Gastrocnemius medialis (tissue), 4 donors: ENCODE data around the gene TRAF7.
"Not testable (repeated sequence)": the region's sequence is repeated elsewhere in the genome, so short reads cannot be mapped to it uniquely, and the experiment has no call there.

Source experiments
- CTCF ChIP-seq, 5 experiments: fragments of 450-650 bp in 3 of 5; fragments of 200-600 bp in 2 of 5; sonication (generic) in 2 of 5; IDR thresholded peaks in 4 of 5; conservative IDR thresholded peaks in 1 of 5; 1 replicate in 4 of 5; 2 replicates in 1 of 5; pipeline ENCODE4 v1.5.1; 2016 to 2019; ENCODE audit warnings: antibody characterized with exemption in 5 of 5, mild to moderate bottlenecking in 3 of 5, moderate library complexity in 3 of 5
- POLR2A ChIP-seq, 2 donors: fragments of 450-650 bp; IDR thresholded peaks; one replicate each; pipeline ENCODE4 v1.6.1; 2017; ENCODE audit warnings: antibody characterized with exemption in 2 of 2, mild to moderate bottlenecking in 2 of 2, moderate library complexity in 2 of 2

- TF ChIP-seq CTCF (IDR thresholded peaks at IDR 0.05 in 4 of 5, conservative IDR thresholded peaks at IDR 0.05 in 1 of 5); POLR2A (IDR thresholded peaks at IDR 0.05): not testable (repeated sequence)
These were observed 21.8 kb upstream of the TRAF7 start for GRCh38 chr16:2133797-2134196.
